Measurements from ENCODE around the gene CDK18.

The CDK18 gene

GRCh38 chr1:205510951-205511330 is 6.5 kb downstream of the CDK18 start:
- no peak overlapping the region for H3K4me3 ChIP-seq (replicated peaks in 1 of 2; ENCODE audit: low read depth in 2 of 2, low read length in 2 of 2)
- DNase-seq (ENCODE audit: low read depth in 2 of 2): no peak

GRCh38 chr1:205512059-205513045 is 7.9 kb downstream of the CDK18 start:
- H3K4me3 ChIP-seq (replicated peaks in 1 of 2; ENCODE audit: low read depth in 2 of 2, low read length in 2 of 2): no peak overlapping the region
- no peak for TF ChIP-seq CTCF (IDR thresholded peaks at IDR 0.05; ENCODE audit: low read depth, low read length)
- peak; percentile 8 to 46 for DNase-seq (ENCODE audit: low read depth in 2 of 2)

More at GRCh38 chr1:205510951-205511330, 6.5 kb downstream of the CDK18 start:
- TF ChIP-seq CTCF (IDR thresholded peaks at IDR 0.05; ENCODE audit: low read depth, low read length): no peak

GRCh38 chr1:205513774-205514173 is 9.3 kb downstream of the CDK18 start:
- no peak for TF ChIP-seq CTCF (IDR thresholded peaks at IDR 0.05; ENCODE audit: low read depth, low read length)
- DNase-seq (ENCODE audit: low read depth in 2 of 2): no peak
- no peak overlapping the region for H3K4me3 ChIP-seq (replicated peaks in 1 of 2; ENCODE audit: low read depth in 2 of 2, low read length in 2 of 2)

GRCh38 chr1:205514211-205515142 is 10.0 kb downstream of the CDK18 start:
- no peak for DNase-seq (ENCODE audit: low read depth in 2 of 2)
- H3K4me3 ChIP-seq (replicated peaks in 1 of 2; ENCODE audit: low read depth in 2 of 2, low read length in 2 of 2): no peak overlapping the region
- no peak for TF ChIP-seq CTCF (IDR thresholded peaks at IDR 0.05; ENCODE audit: low read depth, low read length)

- DNase-seq (ENCODE audit: low read depth in 2 of 2): peak; percentile 22 to 66
- no peak for TF ChIP-seq CTCF (IDR thresholded peaks at IDR 0.05; ENCODE audit: low read depth, low read length)
- H3K4me3 ChIP-seq (replicated peaks in 1 of 2; ENCODE audit: low read depth in 2 of 2, low read length in 2 of 2): no peak overlapping the region
Measured at GRCh38 chr1:205515781-205516253, 11.3 kb downstream of the CDK18 start.

- no peak for DNase-seq (ENCODE audit: low read depth in 2 of 2)
- H3K4me3 ChIP-seq (replicated peaks in 1 of 2; ENCODE audit: low read depth in 2 of 2, low read length in 2 of 2): no peak overlapping the region
- no peak for TF ChIP-seq CTCF (IDR thresholded peaks at IDR 0.05; ENCODE audit: low read depth, low read length)
Measured at GRCh38 chr1:205516362-205516761, 11.9 kb downstream of the CDK18 start.
